ENCODE data around the gene MDM4.

- no peak for TF ChIP-seq CTCF (IDR thresholded peaks at IDR 0.05; ENCODE audit: borderline replicate concordance, extremely low read depth, low read length, poor library complexity, severe bottlenecking)
- no peak for TF ChIP-seq EZH2 (IDR thresholded peaks at IDR 0.05; ENCODE audit: borderline replicate concordance, low read depth, low read length, severe bottlenecking)
Observed at GRCh38 chr1:204528241-204528640, 12.0 kb downstream of the MDM4 start.
